ENCODE results near the gene JADE1.

Gene JADE1

DNA sequence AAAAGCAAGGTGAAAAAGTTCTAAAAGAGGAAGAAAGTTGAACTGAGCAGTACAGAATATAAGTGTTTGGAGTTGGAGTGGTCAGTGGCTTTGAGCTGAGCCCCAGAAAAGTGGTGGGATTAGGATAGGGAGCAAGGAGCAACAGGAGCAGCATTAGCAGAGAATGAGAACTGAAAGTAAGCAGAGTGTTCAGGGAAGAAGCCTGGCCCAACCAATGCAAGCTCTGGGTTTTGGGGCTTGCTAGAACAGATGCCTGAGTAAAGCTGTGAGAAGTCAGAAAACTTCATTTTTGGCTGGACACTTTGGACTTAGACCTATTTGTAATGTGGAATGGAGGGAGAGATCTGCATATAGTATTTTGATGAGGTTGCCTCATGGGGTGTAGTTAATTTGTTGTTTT, 17.8 kb downstream of the JADE1 start:
- no peaks in the 10 kb centered on the region for H3K27me3 ChIP-seq (ENCODE audit: control insufficient read depth in 1 of 2, insufficient read depth in 2 of 2, low read length in 2 of 2)
- peak overlapping the region in 1 of 2 donors; percentile 22 for H3K4me3 ChIP-seq (ENCODE audit: low read length in 2 of 2)
- peaks cover 42% of the 10 kb centered on the region for H3K4me1 ChIP-seq (ENCODE audit: control insufficient read depth, insufficient read depth, low read length)
- no peaks in the 10 kb centered on the region for H3K36me3 ChIP-seq (ENCODE audit: control insufficient read depth in 2 of 2, insufficient read depth in 2 of 2, low read length in 2 of 2)
- no peak overlapping the region for H3K9ac ChIP-seq (ENCODE audit: low read length in 2 of 2)
- no peaks in the 10 kb centered on the region for H3K9me3 ChIP-seq (ENCODE audit: control insufficient read depth in 2 of 2, low read length in 2 of 2)
- no peak overlapping the region for H3K27ac ChIP-seq (ENCODE audit: low read length)

DNA sequence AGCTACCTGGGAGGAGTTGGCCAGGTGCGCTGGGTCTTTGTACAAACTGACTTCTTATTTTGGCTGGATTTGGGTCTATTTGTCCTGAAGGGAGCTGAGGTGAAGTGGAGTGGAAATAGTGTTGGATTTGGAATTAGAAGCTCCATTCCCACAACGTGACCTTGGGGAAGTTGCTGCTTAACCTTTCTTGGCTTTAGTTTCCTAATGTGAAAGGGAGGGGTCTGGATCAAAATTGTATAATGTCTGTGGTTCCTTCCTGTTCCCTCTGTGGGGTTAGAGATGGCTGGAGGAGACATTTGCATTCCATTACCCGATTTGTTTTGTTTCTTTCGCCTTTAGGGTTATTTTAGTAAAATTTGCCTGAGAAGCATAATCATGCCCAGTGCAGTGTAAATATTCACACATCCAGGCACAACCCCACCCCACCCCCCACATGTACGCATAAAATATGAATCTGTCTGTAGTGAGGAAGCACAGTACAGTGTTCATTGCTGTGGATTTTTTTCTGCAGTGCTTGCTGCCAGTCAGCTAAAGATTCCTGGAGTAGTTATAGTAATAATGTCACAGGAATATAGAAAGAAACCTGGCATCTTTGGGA, 21.5 kb downstream of the JADE1 start:
- no peak overlapping the region for H3K9ac ChIP-seq (ENCODE audit: low read length in 2 of 2)

DNA sequence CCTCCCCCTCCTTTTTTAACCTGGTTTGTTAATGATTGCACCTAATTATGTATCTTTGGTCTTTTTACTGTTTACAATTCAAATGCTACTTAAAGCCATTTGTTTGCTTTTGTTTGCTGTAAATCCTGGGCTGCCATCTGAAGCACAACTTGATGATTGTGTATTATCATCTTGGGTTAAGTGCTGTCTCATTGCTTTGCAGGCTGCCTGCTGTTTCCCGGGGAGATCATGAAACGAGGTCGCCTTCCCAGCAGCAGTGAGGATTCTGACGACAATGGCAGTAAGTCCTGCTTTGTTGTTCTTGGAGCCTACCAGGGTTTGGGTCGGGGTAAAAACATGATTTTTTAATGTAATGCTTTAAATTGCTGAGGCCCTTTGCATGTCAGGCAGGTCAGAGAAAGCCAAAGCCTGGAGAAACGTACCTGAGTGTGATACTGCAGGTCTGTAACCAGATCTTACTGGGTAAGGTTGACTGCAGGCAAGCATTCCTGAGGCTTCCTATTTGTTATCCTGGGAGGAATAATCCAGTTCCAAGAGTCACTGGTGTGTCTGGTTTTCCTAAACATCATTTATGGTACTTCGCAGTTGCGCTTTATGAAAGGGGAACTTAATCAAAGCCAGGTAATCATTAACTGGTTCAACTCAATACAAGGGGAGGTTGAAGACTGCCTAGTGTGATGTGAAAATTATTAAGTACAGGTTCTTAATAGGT, 22.2 kb downstream of the JADE1 start:
- H3K27me3 ChIP-seq (ENCODE audit: control insufficient read depth in 1 of 2, insufficient read depth in 2 of 2, low read length in 2 of 2) = no peaks in the 10 kb centered on the region
- no peaks in the 10 kb centered on the region for H3K9me3 ChIP-seq (ENCODE audit: control insufficient read depth in 2 of 2, low read length in 2 of 2)
- H3K9ac ChIP-seq (ENCODE audit: low read length in 2 of 2) = peak overlapping the region in 1 of 2 donors; percentile 13
- peaks cover 0 to 6% of the 10 kb centered on the region in 2 donors for H3K36me3 ChIP-seq (ENCODE audit: control insufficient read depth in 2 of 2, insufficient read depth in 2 of 2, low read length in 2 of 2)
- H3K27ac ChIP-seq (ENCODE audit: low read length) = peak overlapping the region; percentile 49
- peak overlapping the region in 1 of 2 donors; percentile 47 for H3K4me3 ChIP-seq (ENCODE audit: low read length in 2 of 2)
- peaks cover 45% of the 10 kb centered on the region for H3K4me1 ChIP-seq (ENCODE audit: control insufficient read depth, insufficient read depth, low read length)

More for the DNA sequence above, 21.5 kb downstream of the JADE1 start:
- peak overlapping the region in 1 of 2 donors; percentile 47 for H3K4me3 ChIP-seq (ENCODE audit: low read length in 2 of 2)
- H3K36me3 ChIP-seq (ENCODE audit: control insufficient read depth in 2 of 2, insufficient read depth in 2 of 2, low read length in 2 of 2) = peaks cover 0 to 6% of the 10 kb centered on the region in 2 donors
- peaks cover 50% of the 10 kb centered on the region for H3K4me1 ChIP-seq (ENCODE audit: control insufficient read depth, insufficient read depth, low read length)
- H3K9me3 ChIP-seq (ENCODE audit: control insufficient read depth in 2 of 2, low read length in 2 of 2) = no peaks in the 10 kb centered on the region
- no peaks in the 10 kb centered on the region for H3K27me3 ChIP-seq (ENCODE audit: control insufficient read depth in 1 of 2, insufficient read depth in 2 of 2, low read length in 2 of 2)
- H3K27ac ChIP-seq (ENCODE audit: low read length) = peak overlapping the region; percentile 49

DNA sequence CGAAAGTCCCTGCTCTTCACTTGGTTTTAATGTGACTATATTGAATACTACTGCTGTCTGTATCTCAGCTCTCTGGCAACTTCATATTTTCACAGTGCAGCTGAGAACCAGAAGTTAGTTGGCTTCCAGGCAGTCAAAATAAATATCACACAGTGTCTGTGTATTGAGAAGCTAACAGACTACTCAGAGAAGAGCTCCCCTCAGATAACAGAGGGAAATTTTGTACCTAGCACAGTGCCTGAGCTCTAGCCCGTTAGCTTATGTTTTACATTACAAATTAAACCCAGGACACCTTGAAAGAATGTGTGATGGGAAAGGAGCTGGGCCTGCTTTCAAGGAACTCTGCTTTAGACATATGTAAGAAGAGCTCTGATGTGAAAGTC, 22.7 kb downstream of the JADE1 start:
- Histone ChIP-seq H3K4me3 (ENCODE audit: low read length in 2 of 2) (no peak overlapping the region), H3K4me1 (ENCODE audit: control insufficient read depth, insufficient read depth, low read length) (peaks cover 41% of the 10 kb centered on the region), H3K27ac (ENCODE audit: low read length) (peak overlapping the region; percentile 49)

DNA sequence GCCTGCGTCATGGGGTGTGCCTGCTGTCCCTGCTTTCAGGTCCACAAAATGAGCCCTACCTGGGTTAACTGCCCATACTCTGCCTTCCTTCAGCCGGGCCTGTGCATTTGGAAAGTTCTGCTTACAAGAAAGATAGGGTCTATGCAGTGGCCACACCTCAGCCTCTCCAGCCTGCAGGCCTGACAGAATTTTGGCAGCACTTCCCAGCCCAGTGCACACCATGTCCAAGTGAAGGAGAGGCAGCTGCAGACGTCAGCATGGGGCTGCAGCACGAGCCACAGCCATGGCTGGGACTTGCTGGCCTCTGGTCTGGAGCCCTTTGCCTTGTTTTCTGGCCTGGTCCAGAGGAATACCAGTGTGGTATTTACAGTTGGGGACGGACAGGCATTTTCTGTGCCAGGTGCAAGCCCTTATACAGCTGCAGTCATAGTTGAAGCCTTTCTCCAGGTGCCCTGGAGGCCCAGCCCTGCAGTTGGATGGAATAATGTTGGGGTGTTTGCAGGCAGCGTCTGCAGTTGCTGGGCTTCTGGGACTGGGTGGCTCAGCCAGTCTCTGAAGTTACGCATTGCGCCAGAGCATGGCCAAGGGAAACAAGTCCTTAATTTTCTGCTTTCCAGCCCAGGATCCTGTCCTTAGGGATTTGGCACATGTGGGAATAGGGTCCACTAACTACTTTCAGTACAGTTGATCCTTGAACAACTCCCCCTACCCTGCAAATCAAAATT, 26.2 kb downstream of the JADE1 start:
- Histone ChIP-seq H3K4me1 (ENCODE audit: control insufficient read depth, insufficient read depth, low read length) (peaks cover 37% of the 10 kb centered on the region), H3K9ac (ENCODE audit: low read length in 2 of 2) (no peak overlapping the region), H3K27me3 (ENCODE audit: control insufficient read depth in 1 of 2, insufficient read depth in 2 of 2, low read length in 2 of 2) (no peaks in the 10 kb centered on the region), H3K4me3 (ENCODE audit: low read length in 2 of 2) (no peak overlapping the region), H3K9me3 (ENCODE audit: control insufficient read depth in 2 of 2, low read length in 2 of 2) (no peaks in the 10 kb centered on the region), H3K27ac (ENCODE audit: low read length) (peak overlapping the region; percentile 71), H3K36me3 (ENCODE audit: control insufficient read depth in 2 of 2, insufficient read depth in 2 of 2, low read length in 2 of 2) (peaks cover 0 to 9% of the 10 kb centered on the region in 2 donors)

More for the DNA sequence above, 22.7 kb downstream of the JADE1 start:
- Histone ChIP-seq H3K27me3 (ENCODE audit: control insufficient read depth in 1 of 2, insufficient read depth in 2 of 2, low read length in 2 of 2) (no peaks in the 10 kb centered on the region), H3K9ac (ENCODE audit: low read length in 2 of 2) (no peak overlapping the region), H3K36me3 (ENCODE audit: control insufficient read depth in 2 of 2, insufficient read depth in 2 of 2, low read length in 2 of 2) (peaks cover 0 to 6% of the 10 kb centered on the region in 2 donors), H3K9me3 (ENCODE audit: control insufficient read depth in 2 of 2, low read length in 2 of 2) (no peaks in the 10 kb centered on the region)

DNA sequence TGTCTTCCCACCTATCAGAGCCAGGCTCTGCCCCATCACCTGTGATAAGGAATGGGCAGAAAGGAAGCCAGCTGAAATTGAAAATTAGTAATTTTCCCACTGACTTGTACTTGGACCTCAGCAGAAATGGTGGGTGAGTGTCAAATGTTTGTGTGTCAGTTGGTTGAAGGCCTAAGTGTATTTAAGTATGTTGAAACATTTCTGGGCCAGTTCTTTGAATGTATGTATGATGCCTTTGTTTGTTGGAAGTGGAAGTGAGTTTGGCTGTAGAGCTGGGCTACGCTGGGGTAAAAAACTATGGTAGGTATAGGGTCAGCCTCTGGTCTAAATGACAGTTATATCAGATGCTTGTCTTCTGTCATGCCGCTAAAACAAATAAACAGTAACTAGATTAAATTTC, 27.7 kb downstream of the JADE1 start:
- Histone ChIP-seq H3K9me3 (ENCODE audit: control insufficient read depth in 2 of 2, low read length in 2 of 2) (no peaks in the 10 kb centered on the region), H3K9ac (ENCODE audit: low read length in 2 of 2) (no peak overlapping the region), H3K4me1 (ENCODE audit: control insufficient read depth, insufficient read depth, low read length) (peaks cover 23% of the 10 kb centered on the region), H3K4me3 (ENCODE audit: low read length in 2 of 2) (no peak overlapping the region), H3K27me3 (ENCODE audit: control insufficient read depth in 1 of 2, insufficient read depth in 2 of 2, low read length in 2 of 2) (no peaks in the 10 kb centered on the region), H3K27ac (ENCODE audit: low read length) (no peak overlapping the region), H3K36me3 (ENCODE audit: control insufficient read depth in 2 of 2, insufficient read depth in 2 of 2, low read length in 2 of 2) (peaks cover 0 to 10% of the 10 kb centered on the region in 2 donors)

DNA sequence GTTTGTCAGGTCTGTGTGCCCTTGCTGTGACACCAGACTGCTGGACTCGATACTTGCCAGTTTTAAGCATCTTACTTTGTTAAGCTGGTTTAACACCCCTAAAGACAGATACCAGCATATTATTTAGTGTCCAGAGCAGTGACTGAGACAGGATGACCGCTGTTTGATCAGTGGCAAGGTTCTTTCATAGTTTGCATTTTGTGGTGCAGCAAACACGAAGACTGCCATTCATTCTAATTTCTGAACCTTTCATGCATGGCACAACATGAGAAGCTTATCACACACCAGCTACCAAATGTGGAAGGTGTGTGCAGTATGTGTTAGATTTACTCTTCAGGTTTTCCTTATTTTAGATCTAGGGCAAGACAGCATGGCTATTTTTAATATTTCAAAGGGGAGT, 28.2 kb downstream of the JADE1 start:
- peaks cover 0 to 8% of the 10 kb centered on the region in 2 donors for H3K36me3 ChIP-seq (ENCODE audit: control insufficient read depth in 2 of 2, insufficient read depth in 2 of 2, low read length in 2 of 2)
- H3K9me3 ChIP-seq (ENCODE audit: control insufficient read depth in 2 of 2, low read length in 2 of 2) = no peaks in the 10 kb centered on the region
- peaks cover 22% of the 10 kb centered on the region for H3K4me1 ChIP-seq (ENCODE audit: control insufficient read depth, insufficient read depth, low read length)
- H3K27me3 ChIP-seq (ENCODE audit: control insufficient read depth in 1 of 2, insufficient read depth in 2 of 2, low read length in 2 of 2) = no peaks in the 10 kb centered on the region
- H3K9ac ChIP-seq (ENCODE audit: low read length in 2 of 2) = no peak overlapping the region
- no peak overlapping the region for H3K27ac ChIP-seq (ENCODE audit: low read length)
- H3K4me3 ChIP-seq (ENCODE audit: low read length in 2 of 2) = no peak overlapping the region

DNA sequence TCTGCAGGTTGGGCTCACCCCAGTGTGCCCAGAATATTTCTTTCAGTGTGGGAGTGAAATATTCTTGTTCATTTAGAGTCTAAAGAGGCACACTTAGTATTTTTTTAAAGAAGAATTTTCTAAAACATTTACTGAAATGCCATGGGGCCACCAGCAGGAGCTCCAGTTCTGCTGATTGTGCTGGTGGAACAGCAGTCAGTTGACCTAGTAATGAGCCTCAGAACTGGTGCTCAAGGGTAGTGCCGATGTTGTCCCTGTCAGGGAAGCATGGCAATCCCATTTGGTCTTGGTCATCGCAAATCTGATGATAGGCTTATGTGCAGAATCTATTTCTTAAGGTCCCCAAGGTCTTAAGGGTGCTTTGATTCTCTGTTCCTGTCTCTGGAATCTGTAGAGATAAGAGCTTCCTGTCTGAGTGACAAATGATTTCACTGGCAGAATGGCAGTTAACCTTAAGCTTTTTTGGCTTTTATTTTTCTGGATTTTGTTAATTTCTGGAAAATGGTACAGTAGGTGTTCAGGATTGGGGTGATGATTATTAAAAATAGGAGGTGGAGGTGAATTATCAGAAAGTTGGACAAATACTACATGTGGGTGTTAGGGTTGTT, 31.3 kb downstream of the JADE1 start:
- Histone ChIP-seq H3K36me3 (ENCODE audit: control insufficient read depth in 2 of 2, insufficient read depth in 2 of 2, low read length in 2 of 2) (peaks cover 13 to 14% of the 10 kb centered on the region in 2 donors), H3K9ac (ENCODE audit: low read length in 2 of 2) (no peak overlapping the region), H3K4me1 (ENCODE audit: control insufficient read depth, insufficient read depth, low read length) (peaks cover 25% of the 10 kb centered on the region), H3K27ac (ENCODE audit: low read length) (no peak overlapping the region), H3K4me3 (ENCODE audit: low read length in 2 of 2) (no peak overlapping the region), H3K27me3 (ENCODE audit: control insufficient read depth in 1 of 2, insufficient read depth in 2 of 2, low read length in 2 of 2) (no peaks in the 10 kb centered on the region), H3K9me3 (ENCODE audit: control insufficient read depth in 2 of 2, low read length in 2 of 2) (no peaks in the 10 kb centered on the region)

DNA sequence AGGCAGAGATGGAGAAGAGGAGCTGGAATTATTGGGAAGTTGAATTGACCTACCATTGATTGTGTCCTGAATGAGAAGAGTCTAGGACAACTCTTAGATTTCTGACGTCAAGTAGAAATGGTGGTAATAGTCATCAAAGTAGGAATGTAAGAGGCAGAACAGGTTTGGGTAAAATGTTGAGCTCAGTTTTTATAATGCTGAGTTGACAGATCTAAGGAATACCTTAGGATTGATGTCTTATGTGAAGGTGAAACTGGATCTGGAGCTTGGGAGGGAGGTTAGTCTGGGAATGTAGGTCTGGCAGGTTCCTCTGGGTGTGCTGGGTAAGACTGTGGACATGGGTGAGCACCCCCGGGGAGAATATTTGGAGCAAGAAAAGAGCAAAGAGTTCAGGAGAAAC, 31.9 kb downstream of the JADE1 start:
- Histone ChIP-seq H3K9me3 (ENCODE audit: control insufficient read depth in 2 of 2, low read length in 2 of 2) (no peaks in the 10 kb centered on the region), H3K36me3 (ENCODE audit: control insufficient read depth in 2 of 2, insufficient read depth in 2 of 2, low read length in 2 of 2) (peaks cover 13 to 19% of the 10 kb centered on the region in 2 donors), H3K27me3 (ENCODE audit: control insufficient read depth in 1 of 2, insufficient read depth in 2 of 2, low read length in 2 of 2) (no peaks in the 10 kb centered on the region), H3K4me1 (ENCODE audit: control insufficient read depth, insufficient read depth, low read length) (peaks cover 26% of the 10 kb centered on the region), H3K9ac (ENCODE audit: low read length in 2 of 2) (no peak overlapping the region), H3K27ac (ENCODE audit: low read length) (no peak overlapping the region), H3K4me3 (ENCODE audit: low read length in 2 of 2) (no peak overlapping the region)

DNA sequence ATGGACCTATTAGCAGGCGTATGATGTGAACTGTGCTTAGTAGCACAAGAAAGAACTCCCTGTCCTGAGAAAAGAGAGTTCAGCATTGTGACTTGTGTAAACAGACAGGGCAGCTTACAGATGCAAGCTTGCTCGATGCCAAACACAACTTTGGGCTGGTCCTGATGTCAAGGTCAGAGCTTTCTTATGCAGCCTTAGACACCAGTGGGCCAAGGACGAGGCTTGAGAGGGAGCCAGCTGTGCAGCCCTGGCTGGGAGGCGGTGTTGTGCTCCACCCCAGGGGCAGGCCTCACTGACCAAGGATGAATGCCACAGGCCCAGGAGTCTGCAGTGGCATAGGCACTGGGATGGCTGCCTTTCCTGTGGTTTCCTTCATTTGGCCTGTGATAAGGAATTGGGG, 35.4 kb downstream of the JADE1 start:
- H3K27ac ChIP-seq (ENCODE audit: low read length) = peak overlapping the region; percentile 24
- no peaks in the 10 kb centered on the region for H3K9me3 ChIP-seq (ENCODE audit: control insufficient read depth in 2 of 2, low read length in 2 of 2)
- H3K27me3 ChIP-seq (ENCODE audit: control insufficient read depth in 1 of 2, insufficient read depth in 2 of 2, low read length in 2 of 2) = no peaks in the 10 kb centered on the region
- peaks cover 36 to 46% of the 10 kb centered on the region in 2 donors for H3K36me3 ChIP-seq (ENCODE audit: control insufficient read depth in 2 of 2, insufficient read depth in 2 of 2, low read length in 2 of 2)
- no peak overlapping the region for H3K4me3 ChIP-seq (ENCODE audit: low read length in 2 of 2)
- peaks cover 21% of the 10 kb centered on the region for H3K4me1 ChIP-seq (ENCODE audit: control insufficient read depth, insufficient read depth, low read length)
- no peak overlapping the region for H3K9ac ChIP-seq (ENCODE audit: low read length in 2 of 2)

Data from stomach smooth muscle (tissue), 2 donors.